ENCODE data around the gene EIF4G3. TPM values are rescaled to one million over a fixed set of nuclear protein-coding genes. Genes with fewer than 3 reads are reported as not detected.

Gene EIF4G3
- total RNA-seq, 1 experiment from 2014 or later = 72.0 TPM

- no peak overlapping the region for H3K9ac ChIP-seq (ENCODE audit: extremely low read depth, insufficient read length, low read length)
- no peak overlapping the region for H3K4ac ChIP-seq (ENCODE audit: low read depth, low read length)
- H3K23ac ChIP-seq (ENCODE audit: insufficient read length, low read depth, low read length) = no peak overlapping the region
- Mint-ChIP-seq H3K4me1 (no peaks in the 10 kb centered on the region), H3K27me3 (ENCODE audit: low read depth) (no peaks in the 10 kb centered on the region), H3K27ac (no peak overlapping the region), H3K36me3 (ENCODE audit: insufficient read depth in 1 of 3, low read depth in 3 of 3) (peaks cover 4 to 27% (median 15%) of the 10 kb centered on the region in 3 experiments; a peak in 5 of 7 replicates), H3K4me3 (no peak overlapping the region), H3K9me3 (no peaks in the 10 kb centered on the region)
- no peaks in the 10 kb centered on the region for H3K27me3 ChIP-seq (ENCODE audit: insufficient read depth, low read length)
- H3K14ac ChIP-seq (ENCODE audit: insufficient read depth, low read length) = no peak overlapping the region
- no peak overlapping the region for H2BK5ac ChIP-seq (ENCODE audit: insufficient read length, low read length)
- H2BK12ac ChIP-seq (ENCODE audit: insufficient read length, low read depth, low read length) = no peak overlapping the region
- no peak overlapping the region for H2BK15ac ChIP-seq (ENCODE audit: low read depth, low read length)
- no peak overlapping the region for H4K8ac ChIP-seq (replicated peaks; ENCODE audit: insufficient read length, low read depth, low read length)
- no peak overlapping the region for H4K5ac ChIP-seq (ENCODE audit: insufficient read length, low read depth, low read length)
- H2BK120ac ChIP-seq (ENCODE audit: low read depth, low read length, poor library complexity, severe bottlenecking) = no peak overlapping the region
- no peak for DNase-seq
- H3K23me2 ChIP-seq (ENCODE audit: insufficient read length, low read depth, low read length, poor library complexity, severe bottlenecking) = no peaks in the 10 kb centered on the region
- no peaks in the 10 kb centered on the region for H3K4me1 ChIP-seq (ENCODE audit: insufficient read depth, low read length)
- no peak overlapping the region for H2AK5ac ChIP-seq (ENCODE audit: insufficient read length, low read length)
- H3K9me3 ChIP-seq (ENCODE audit: control insufficient read depth, low read depth, low read length) = no peaks in the 10 kb centered on the region
- no peak overlapping the region for H2BK20ac ChIP-seq (ENCODE audit: low read depth, low read length, poor library complexity, severe bottlenecking)
- no peak overlapping the region for H3T11ph ChIP-seq (ENCODE audit: low read length)
- no CpG with 5 or more reads among the region's 1 CpG for WGBS (ENCODE audit: extremely low coverage, insufficient read length, low lambda C conversion rate)
- H2AFZ ChIP-seq (ENCODE audit: low read length) = no peak overlapping the region
- TF ChIP-seq CTCF (conservative IDR thresholded peaks at IDR 0.05) = no peak
- no peaks in the 10 kb centered on the region for H4K20me1 ChIP-seq (ENCODE audit: control insufficient read depth, insufficient read depth, insufficient read length)
- H3K27ac ChIP-seq (ENCODE audit: insufficient read length, low read depth, low read length) = no peak overlapping the region
- no peaks in the 10 kb centered on the region for H3K79me2 ChIP-seq (ENCODE audit: insufficient read depth, low read length)
- no peak overlapping the region for H3K4me2 ChIP-seq (ENCODE audit: insufficient read depth, insufficient read length, low read length)
- no peak overlapping the region for H4K91ac ChIP-seq (ENCODE audit: insufficient read length, low read depth, low read length)
- H3K79me1 ChIP-seq (ENCODE audit: insufficient read depth, low read depth, low read length, poor library complexity, severe bottlenecking) = no peaks in the 10 kb centered on the region
- no peak overlapping the region for H3K18ac ChIP-seq (ENCODE audit: insufficient read length, low read depth, low read length)
- H3K56ac ChIP-seq (ENCODE audit: insufficient read length, low read depth, low read length) = no peak overlapping the region
Observed at GRCh38 chr1:20867062-20867461, 309.6 kb downstream of the EIF4G3 start.
